Iris pigment epithelial cell (primary cell): ENCODE results near the gene TMEM38A.
"Not testable (repeated sequence)": the region's sequence is repeated elsewhere in the genome, so short reads cannot be mapped to it uniquely, and the experiment has no call there.

ENCODE experiments used
- DNase-seq: peaks from one replicate; pipeline ENCODE4 v3.0.0-alpha.2; 2011; ENCODE audit warnings: low read depth

Gene TMEM38A

DNA sequence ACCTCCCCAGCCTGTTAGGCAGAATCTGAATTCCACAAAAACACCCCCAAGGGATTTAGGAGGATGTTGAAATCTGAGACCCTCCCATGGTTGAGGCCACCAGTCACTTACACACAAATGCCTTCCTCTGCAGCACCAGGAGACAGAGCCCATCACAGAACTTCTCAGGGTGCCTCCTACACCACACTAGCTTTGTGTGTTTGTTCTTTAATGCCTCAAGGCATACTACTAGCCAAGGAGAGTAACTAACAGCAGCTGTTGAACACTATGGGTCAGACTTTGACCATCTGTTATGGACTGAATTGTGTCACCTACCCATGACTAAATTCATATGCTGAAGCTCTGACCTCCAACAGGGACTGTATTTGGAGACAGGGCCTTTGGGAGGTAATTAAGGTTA is 23.4 kb upstream of the TMEM38A start:
- no peak for DNase-seq

DNA sequence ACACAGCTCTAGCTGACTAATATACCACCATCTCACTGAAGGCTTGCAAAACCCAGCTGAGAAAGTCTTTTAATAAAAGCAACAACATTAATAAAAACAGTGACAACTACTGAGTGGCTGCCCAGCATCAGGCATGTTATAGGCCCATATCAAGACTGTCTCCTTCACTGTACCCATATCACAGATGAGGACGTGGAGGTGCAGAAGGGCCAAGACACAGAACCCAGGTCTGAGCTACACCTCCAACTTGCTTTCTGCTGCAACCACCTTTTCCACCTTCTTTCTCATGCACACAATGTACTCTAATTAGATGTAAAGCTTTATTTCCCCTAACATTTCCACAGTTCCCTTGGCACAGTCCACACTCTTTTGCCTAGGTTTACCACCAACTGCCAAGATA is 22.3 kb upstream of the TMEM38A start:
- DNase-seq, result no peak

DNA sequence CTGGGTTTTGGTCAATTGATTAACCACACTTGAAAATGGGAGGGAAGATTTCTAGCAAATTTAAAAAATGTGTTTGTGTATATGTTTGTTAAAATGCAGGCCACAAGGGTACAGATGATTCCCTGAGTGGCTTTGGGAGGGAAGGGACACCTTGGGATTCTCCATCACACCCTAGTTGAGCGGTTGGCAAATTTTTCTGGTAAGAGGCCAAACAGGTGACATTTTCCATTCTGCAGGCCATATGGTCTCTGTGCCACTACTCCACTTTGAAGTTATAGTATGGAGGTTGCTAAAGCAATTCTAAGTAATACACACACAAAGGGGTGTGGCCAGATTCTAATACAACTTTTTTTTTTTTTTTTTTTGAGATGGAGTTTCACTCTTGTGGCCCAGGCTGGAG is 20.0 kb upstream of the TMEM38A start:
- no peak for DNase-seq

DNA sequence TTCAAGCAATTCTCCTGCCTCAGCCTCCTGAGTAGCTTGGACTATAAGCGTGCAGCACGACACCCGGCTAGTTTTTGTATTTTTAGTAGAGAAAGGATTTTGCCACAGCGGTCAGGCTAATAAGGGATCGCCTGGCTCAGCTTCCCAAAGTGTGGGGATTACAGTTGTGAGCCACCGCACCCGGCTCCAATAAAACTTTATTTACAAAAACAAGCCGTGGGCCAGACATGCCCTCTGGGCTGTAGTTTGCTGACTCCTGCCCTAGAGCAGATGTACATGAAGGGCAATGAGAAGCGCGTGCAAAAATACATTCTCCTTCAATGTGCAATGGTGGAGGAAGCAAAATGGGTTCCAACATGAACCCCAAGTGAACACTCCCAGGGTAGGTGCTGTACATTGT is 19.2 kb upstream of the TMEM38A start:
- DNase-seq, result no peak

DNA sequence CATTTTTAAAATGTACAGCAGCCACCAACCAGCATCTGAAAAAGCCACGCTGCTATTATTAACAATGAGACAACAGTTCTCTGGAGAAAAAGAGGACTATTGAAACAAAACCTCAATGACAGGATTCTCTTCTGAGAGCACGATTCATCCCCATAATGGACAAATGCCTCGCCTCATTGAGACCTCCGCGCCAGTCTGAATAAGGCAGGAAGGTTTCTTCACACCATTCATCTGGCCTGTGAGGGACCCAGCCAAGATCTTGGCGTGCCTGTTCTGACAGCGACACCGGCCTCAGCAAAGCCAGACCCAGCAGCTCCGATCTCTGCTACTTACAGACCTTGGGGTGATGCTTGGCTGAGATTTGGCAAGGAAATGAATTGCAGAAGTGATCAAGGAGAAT is 15.8 kb upstream of the TMEM38A start:
- DNase-seq, result no peak

DNA sequence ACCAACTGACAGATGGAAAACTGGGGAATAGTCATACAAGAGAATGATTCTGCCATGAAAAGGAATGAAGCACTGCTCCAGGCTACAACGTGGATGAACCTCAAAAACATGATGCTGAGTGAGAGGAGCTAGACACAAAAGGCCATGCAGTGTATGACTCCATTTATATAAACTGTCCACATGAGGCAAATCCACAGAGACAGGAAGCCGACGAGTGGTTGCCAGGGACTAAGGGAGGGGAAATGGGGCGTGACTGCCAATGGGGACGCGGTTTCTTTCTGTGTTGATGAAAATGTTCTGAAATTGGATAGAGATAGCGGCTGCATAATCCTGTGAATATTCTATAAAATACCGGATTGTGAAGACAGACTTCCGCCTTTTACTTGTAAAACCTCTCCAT is 11.2 kb upstream of the TMEM38A start:
- DNase-seq, result no peak

DNA sequence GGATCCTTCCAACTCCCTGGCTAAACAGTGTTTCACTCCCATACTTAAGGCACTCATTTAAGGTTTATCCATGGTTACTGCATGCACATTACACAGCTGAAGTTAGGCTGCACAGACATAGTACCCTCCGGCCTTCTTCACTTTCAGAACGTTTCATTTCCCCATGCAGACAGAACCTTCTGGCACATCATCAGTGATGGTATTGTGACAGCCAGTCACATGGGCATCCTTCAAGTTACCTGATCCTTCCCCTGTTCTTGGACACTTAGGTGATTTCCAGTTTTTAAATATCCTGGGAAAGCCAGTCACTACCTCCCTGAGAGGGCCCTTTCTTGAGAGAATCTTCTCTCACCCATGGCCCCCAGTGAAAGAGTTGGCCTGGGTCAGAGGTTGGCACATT is 10.1 kb upstream of the TMEM38A start:
- no peak for DNase-seq

DNA sequence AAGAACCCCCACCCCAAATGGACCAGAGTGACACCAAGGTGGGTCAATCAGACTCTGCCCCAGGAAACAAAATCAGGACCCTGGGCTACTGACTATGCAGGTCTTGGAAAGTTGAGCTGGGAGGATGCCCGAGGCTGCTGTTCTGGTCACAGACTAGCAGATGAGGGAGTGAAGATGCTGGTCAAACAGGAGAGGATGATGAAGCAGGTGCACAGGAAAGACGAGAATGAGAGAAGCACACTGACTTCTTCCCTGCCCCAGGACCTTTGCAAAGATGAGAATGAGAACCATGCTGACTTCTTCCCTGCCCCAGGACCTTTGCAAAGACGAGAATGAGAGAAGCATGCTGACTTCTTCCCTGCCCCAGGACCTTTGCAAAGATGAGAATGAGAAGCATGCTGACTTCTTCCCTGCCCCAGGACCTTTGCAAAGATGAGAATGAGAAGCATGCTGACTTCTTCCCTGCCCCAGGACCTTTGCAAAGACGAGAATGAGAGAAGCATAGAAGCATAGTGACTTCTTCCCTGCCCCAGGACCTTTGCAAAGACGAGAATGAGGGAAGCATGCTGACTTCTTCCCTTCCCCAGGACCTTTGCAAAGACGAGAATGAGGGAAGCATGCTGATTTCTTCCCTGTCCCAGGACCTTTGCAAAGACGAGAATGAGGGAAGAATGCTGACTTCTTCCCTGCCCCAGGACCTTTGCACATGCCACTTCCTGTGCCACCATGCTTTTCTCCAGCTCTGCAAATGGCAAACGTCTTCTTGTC is 9.3 kb upstream of the TMEM38A start:
- not testable (repeated sequence) for DNase-seq

DNA sequence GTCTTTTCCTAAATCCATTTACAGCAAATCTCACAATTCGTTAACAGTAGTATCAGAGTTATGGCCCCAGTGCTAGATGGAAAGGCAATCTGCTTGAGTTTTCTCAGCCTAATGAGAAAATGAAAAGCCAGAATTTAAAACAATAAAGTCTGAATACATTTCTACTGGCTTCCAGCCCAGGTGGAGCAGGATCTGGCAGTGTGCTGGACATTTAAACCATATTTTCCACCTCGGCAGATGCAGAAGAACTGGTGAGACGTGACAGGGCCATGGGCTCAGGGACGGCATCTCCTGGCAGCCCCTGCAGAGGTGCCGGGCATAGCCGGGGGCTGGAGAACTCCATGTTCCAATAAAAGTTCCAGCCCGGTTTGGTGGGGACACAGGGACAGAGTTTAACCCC is 8.1 kb upstream of the TMEM38A start:
- no peak for DNase-seq

DNA sequence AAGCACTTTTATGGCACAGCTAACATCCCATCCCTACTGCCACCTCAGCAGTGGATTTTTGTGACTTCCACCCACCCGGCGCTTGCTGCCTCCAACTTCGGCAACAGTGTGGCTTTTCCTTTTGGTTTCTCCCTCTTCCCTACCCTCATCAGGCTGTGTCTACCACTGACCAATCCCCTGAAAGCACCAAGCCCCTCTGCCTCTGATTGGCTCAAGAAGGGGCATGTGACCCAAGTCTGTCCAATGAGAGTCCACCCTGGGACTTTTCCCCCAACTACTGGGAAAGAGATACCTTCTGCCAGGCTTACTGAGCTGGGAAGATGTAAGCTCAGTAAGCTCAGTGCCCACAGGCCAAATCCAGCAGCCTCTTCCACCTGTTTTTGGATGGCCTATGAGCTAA is 6.8 kb upstream of the TMEM38A start:
- DNase-seq, result no peak

DNA sequence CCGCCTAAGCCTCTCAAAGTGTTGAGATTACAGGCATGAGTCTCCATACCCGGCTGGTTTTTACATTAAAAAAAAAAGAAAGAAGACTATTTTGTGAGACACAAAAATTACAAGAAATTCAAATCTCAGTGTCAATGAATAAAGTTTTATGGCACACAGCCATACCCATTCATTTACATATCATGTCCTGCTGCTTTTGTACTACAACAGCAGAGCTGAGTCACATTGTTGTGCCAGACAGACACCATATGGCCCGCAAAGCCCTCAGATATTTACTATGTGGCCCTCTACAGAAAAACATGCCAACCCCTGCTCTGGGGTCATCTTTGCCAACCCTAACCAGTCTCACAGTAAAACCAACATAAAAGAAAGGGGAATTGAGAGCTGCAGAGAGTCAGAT is 6.3 kb upstream of the TMEM38A start:
- no peak for DNase-seq

DNA sequence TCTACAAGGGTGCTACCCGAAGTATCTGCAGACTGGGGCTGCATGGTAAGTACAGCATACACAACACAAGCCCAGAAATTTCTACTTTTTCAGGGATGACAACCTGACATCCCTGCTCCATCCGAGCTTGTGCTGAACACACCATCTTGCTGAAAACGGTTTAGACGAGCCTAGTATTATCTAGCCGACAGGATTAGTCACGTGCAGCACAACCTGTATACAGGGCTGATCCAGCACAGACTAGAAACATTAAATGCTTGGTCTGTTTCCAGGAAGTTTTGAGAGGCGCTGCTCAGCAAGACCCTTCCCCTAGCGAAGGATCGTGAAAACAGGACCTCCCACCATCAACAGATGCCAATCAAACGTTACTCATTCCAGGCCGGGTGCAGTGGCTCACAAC is 5.2 kb upstream of the TMEM38A start:
- no peak for DNase-seq

DNA sequence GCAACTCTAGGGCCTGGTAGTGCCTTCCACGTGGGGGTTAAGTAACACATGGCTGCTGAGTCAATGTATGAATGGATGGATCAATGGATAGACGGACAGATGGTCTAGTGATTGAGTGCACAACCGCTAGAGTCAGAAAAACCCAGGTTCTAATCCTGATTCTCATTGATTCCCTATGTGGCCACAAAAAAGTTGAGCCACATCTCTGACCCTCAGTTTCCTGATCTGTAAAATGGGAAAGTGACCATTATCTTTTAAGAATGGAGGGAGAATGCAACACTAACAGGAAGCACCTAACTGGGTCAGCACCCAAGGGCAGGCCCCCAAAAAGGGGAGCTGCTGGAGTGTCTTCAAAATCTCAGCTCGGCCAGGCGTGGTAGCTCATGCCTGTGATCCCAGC is 3.6 kb upstream of the TMEM38A start:
- no peak for DNase-seq

DNA sequence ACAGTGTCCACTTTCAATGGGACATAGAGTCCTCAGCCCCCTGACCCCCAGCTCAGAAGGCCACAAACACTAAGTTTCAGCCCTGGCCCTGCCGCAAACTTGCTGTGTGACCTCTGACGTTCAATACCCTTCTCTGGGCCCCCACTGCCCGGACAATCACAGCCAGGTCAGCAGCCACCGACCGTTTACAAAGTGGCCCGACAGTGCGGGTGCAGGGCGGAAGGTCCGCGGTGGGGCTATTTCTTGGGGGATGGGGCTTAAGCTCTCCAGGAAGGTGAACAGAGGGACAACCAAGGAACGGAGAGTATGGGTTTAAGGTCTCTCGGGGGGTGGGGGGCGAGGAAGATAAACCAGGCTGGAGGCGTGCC is 1.5 kb upstream of the TMEM38A start:
- DNase-seq, result no peak

DNA sequence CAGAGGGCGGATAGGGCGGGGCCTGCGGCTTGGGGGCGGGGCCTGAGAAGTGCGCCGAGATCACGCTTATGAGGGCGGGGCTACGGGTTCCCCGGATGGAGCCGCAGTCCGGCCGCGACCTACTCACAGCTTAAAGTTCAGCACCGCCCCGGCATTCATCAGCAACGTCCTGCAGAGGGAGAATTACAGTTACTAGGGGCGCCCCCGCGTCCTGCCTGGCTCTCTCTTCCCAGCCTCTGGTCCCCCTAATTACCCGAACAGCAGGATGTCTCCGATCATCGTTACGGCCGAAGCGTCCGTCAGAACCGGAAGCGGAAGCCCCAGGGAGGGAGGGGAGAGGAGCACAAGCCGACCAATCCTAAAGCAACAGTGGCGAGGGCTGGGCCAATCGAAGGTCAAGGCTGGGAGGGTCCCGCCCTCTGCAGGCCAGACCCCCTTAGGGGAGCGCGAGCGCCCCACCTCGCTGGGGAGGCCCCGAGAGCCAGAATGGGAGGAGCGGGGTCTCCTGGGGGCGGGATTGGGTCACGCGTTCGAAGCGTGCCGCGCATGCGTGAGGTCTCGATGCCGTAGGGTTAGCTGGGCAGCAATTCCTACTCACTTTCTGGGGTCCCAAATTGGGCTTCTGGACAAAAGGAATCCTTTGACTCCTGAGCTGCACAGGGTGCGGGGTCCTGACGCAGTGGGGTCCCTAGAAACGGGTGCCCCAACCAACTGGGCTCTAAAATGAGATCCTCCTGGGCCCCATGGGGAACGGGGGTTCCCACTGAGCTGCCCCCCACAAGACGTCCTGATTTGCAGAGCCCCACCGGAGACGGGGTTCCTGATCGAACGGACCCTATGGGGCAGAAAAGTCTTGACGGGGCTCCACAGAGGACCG is 869 bp upstream of the TMEM38A start, which contains the start of gene SMIM7:
SMIM7 (minus strand) TSS at position 313 of the 877 bp plus-strand sequence; CDS start at position 279, 34 bp downstream.
- peak; percentile 99 for DNase-seq

DNA sequence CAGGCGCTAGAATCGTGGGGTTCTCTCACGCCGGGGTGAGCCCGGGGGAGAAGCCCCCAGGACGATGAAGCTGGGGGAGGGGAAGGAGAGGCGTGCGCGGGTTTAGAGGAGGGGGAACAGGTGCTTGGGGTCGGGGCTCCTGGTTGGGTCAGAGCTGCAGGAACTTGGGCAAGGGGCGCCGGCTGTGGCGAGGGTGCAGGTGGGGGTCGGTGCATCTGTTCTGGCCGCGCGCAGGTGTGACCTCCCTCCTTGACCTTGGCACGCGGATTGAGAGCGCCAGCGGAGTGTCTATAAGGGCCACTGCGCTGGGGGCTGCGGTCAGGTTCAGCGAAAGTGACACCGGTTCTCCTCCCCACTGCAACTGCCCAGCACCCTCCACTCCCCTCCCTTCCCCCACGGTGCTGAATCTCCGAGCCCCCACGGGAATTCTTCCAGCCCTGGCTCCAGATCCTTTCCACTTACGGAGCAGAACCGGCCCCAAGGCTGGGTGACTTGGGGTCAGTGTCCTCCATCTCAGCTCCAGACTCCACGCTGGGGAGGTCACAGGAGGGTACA is 618 bp downstream of the TMEM38A start:
- DNase-seq, result no peak

DNA sequence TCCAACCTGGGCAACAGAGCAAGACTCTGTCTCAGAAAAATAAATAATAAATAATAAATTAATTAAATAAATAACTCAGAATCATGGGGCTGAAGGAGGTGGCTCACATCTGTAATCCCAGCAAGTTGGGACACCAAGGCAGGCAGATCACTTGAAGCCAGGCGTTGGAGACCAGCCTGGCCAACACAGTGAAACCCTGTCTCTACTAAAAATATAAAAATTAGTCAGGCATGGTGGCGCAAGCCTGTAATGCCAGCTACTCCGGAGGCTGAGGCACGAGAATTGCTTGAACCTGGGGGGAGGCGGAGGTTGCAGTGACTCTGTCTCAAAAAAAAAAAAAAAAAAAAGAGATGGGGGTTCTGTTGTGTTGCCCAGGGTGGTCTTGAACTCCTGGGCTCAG is 7.2 kb downstream of the TMEM38A start:
- no peak for DNase-seq

DNA sequence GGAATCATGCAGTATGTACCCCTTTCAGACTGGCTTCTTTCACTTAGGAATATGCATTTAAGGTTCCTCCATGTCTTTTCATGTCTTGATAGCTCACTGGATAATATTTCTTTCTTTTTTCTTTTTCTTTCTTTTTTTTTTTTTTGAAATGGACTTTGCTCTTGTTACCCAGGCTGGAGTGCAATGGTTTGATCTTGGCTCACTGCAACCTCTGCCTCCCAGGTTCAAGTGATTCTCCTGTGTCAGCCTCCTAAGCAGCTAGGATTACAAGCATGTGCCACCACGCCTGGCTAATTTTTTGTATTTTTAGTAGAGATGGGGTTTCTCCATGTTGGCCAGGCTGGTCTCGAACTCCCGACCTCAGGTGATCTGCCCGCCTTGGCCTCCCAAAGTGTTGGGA is 7.8 kb downstream of the TMEM38A start:
- not testable (repeated sequence) for DNase-seq

DNA sequence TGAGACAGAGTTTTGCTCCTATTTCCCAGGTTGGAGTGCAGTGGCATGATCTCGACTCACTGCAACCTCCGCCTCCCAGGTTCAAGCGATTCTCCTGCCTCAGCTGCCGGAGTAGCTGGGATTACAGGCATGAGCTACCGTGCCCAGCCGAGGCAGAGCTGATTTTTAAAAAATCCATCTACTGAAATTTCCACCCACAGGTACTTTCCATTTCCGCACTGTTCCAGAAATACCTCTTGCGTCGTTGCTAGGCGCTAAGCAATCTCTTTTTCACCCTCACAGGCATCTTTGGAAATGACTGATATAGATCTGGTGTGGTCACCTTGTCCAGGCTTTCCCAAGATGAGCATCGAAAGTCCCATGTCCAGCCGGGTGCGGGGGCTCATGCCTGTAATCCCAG is 9.4 kb downstream of the TMEM38A start:
- no peak for DNase-seq

DNA sequence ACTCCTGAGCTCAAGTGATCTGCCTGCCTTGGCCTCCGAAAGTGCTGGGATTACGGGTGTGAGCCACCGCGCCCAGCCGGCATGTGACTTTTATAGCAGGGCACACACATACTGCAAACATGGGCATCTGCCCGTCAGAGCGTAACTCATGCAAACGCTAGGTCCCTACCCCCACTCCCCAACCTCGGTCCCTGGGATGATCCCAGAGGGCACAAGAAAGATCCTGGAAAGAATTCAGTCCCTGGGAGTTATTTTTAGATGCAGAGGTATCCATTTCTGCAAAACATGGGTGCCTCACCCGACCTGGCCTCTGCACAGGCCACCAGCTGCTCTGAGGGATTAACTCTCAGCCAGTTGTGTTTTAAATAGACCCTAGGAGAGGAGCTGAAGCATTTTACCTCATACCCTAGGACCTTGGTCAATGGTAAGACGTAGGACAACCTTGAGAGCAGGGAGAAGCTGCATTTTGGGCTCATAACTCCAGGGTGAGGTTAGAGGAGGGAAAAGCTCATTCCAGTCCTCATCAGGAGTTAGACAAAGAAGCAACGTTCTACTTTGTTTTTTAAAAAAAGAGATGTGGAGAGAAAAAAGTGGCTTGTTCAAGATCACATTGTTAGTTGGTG is 10.8 kb downstream of the TMEM38A start:
- DNase-seq, result no peak

DNA sequence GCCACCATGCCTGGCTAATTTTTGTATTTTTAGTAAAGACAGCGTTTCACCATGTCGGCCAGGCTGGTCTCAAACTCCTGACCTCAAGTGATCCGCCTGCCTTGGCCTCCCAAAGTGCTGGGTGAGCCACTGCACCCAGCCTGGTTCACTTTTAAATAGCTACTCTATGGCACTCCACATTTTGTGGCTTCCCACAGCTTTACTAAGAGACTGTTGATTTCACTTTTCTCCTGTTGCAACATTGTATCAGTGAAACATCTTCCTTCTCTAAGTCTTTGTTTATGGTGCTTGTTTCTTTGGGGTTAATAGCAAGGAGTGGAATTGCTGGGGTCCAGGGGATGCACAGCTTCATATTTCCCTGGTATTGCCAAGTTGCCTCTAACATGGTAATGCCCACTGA is 12.3 kb downstream of the TMEM38A start:
- no peak for DNase-seq

DNA sequence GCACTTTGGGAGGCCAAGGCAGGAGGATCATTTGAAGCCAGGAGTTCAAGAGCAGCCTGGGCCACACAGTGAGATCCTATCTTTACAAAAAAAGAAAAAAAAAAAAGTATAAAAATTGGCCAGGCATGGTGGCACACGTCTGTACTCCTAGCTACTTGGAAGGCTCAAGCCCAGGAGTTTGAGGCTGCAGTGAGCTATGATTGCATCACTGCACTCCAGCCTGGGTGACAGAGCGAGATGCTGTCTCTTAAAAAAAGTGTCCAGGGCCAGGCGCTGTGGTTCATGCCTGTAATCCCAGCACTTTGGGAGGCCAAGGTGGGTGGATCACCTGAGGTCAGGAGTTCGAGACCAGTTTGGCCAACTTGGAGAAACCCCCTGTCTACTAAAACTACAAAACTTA is 12.9 kb downstream of the TMEM38A start:
- DNase-seq, result not testable (repeated sequence)
